Adrenal gland (tissue), 5 donors: ENCODE results near the gene RAC3.

Source experiments
- POLR2A ChIP-seq, 2 donors: fragments of 450-650 bp; IDR thresholded peaks; one replicate each; pipeline ENCODE4 v1.6.1; 2017; ENCODE audit warnings: antibody characterized with exemption in 2 of 2, mild to moderate bottlenecking in 2 of 2, moderate library complexity in 1 of 2
- TF ChIP-seq, protein P1 (sequence below), 6 experiments: fragments of 450-650 bp in 4 of 6; fragments of 200-600 bp in 2 of 6; sonication (generic) in 1 of 6; IDR thresholded peaks; 1 replicate in 5 of 6; 2 replicates in 1 of 6; pipeline versions ENCODE4 v1.5.1 to v1.8.0; 2016 to 2021; ENCODE audit warnings: antibody characterized with exemption in 6 of 6, mild to moderate bottlenecking in 2 of 6, moderate library complexity in 1 of 6
- donor health status: DM: no; HTN: no; CAD: no.

GRCh38 chr17:81990836-81991683, 40.4 kb upstream of the RAC3 start:
- no peak for TF ChIP-seq POLR2A (IDR thresholded peaks at IDR 0.05)
- TF ChIP-seq, protein P1, sequence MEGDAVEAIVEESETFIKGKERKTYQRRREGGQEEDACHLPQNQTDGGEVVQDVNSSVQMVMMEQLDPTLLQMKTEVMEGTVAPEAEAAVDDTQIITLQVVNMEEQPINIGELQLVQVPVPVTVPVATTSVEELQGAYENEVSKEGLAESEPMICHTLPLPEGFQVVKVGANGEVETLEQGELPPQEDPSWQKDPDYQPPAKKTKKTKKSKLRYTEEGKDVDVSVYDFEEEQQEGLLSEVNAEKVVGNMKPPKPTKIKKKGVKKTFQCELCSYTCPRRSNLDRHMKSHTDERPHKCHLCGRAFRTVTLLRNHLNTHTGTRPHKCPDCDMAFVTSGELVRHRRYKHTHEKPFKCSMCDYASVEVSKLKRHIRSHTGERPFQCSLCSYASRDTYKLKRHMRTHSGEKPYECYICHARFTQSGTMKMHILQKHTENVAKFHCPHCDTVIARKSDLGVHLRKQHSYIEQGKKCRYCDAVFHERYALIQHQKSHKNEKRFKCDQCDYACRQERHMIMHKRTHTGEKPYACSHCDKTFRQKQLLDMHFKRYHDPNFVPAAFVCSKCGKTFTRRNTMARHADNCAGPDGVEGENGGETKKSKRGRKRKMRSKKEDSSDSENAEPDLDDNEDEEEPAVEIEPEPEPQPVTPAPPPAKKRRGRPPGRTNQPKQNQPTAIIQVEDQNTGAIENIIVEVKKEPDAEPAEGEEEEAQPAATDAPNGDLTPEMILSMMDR (IDR thresholded peaks at IDR 0.05): no peak
